GM13977 (cell line): ENCODE measurements around the gene IL34.

Source experiments
- DNase-seq: peaks from one replicate; pipeline ENCODE4 v3.0.0; 2012; ENCODE audit warnings: low spot score
- in situ Hi-C: fragments of 300-500 bp; cut with MboI; formaldehyde crosslinking; loops from one replicate; pipeline ENCODE4 v1.12.0; 2022; ENCODE audit warnings: low sequenced_read_pairs, low pct_unique_long_range_greater_than_20kb, mixed read lengths, inconsistent platforms; ENCODE audit not compliant: unreplicated experiment
- TF ChIP-seq, protein P1 (sequence below): IDR thresholded peaks from 2 replicates; pipeline ENCODE4 v1.5.1; 2012; ENCODE audit warnings: mild to moderate bottlenecking, control low read depth; ENCODE audit not compliant: insufficient read depth; ENCODE audit errors: extremely low read depth, missing control alignments

Gene IL34

DNA sequence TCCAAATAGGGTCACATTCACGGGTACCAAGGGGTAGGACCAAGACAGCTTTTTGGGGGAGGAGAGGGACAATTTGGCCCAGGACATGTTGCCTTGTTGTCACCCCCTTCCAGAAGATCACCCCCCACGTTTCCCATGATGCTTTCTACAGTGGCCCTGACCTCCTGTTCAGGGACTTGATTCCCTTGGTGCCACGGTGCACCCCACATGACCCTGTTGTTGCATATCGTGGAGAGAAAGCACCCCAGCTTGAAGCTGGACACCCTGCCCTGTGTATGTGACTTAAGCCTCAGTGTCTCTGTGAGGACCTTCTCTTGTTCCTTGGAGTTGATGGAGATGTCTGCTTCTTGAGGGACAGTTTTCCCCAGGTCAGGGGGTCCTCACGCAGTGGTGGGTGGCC, 12.6 kb downstream of the IL34 start:
- DNase-seq = no peak
- TF ChIP-seq, protein P1, sequence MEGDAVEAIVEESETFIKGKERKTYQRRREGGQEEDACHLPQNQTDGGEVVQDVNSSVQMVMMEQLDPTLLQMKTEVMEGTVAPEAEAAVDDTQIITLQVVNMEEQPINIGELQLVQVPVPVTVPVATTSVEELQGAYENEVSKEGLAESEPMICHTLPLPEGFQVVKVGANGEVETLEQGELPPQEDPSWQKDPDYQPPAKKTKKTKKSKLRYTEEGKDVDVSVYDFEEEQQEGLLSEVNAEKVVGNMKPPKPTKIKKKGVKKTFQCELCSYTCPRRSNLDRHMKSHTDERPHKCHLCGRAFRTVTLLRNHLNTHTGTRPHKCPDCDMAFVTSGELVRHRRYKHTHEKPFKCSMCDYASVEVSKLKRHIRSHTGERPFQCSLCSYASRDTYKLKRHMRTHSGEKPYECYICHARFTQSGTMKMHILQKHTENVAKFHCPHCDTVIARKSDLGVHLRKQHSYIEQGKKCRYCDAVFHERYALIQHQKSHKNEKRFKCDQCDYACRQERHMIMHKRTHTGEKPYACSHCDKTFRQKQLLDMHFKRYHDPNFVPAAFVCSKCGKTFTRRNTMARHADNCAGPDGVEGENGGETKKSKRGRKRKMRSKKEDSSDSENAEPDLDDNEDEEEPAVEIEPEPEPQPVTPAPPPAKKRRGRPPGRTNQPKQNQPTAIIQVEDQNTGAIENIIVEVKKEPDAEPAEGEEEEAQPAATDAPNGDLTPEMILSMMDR = no peak
- in situ Hi-C loops = no loop called here

DNA sequence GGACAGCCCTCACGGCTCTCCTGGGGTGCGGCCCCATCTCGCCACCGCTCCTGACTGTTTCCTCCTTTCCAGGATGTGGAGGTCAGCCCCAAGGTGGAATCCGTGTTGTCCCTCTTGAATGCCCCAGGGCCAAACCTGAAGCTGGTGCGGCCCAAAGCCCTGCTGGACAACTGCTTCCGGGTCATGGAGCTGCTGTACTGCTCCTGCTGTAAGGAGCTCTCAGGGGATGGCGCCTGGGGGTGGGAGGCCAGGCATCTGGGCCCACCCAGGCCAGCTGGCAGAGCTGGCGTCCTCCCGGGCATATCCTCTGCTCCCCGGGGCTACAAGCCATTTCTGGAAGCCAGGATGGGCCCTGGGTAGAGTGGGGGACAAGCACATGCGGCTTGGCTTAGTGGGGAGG, 13.2 kb downstream of the IL34 start:
- in situ Hi-C loops = no loop called here
- TF ChIP-seq, protein P1 = no peak
- no peak for DNase-seq

DNA sequence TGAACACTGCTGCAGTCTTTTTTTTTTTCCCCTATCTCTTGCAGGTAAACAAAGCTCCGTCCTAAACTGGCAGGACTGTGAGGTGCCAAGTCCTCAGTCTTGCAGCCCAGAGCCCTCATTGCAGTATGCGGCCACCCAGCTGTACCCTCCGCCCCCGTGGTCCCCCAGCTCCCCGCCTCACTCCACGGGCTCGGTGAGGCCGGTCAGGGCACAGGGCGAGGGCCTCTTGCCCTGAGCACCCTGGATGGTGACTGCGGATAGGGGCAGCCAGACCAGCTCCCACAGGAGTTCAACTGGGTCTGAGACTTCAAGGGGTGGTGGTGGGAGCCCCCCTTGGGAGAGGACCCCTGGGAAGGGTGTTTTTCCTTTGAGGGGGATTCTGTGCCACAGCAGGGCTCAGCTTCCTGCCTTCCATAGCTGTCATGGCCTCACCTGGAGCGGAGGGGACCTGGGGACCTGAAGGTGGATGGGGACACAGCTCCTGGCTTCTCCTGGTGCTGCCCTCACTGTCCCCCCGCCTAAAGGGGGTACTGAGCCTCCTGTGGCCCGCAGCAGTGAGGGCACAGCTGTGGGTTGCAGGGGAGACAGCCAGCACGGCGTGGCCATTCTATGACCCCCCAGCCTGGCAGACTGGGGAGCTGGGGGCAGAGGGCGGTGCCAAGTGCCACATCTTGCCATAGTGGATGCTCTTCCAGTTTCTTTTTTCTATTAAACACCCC, 13.8 kb downstream of the IL34 start:
- TF ChIP-seq, protein P1 = no peak
- in situ Hi-C loops = no loop called here

DNA sequence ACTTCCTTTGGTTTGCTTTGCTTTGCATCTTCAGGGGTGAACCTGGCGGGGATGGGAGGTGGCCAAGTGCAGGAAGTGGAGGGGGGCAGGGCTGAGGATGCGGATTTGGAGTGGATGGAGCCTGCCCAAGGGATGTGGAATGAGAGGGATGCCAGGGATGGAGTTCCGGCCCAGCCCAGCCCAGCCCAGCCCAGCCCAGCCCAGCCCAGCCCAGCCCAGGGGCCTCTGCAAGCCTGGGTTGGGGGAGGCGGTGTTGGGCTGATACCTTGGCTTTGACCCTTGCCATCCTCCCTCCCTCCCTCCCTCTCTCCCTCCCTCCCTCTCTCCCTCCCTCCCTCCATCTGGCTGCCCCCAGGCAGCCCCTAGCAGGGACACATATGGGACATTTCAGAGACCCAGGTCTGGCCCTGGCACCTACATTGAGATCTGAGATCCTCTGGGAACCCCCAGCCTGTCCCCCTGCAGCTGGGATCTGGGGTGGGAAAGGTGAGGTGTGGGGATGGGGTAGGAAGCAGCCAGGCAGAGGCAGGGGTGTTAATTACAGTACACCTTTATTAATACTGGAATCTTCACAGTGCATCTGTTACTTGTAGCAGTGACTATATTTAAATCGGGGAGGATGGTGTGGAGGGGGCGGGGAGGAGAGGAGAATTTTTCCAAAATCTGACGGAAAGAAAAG, 14.5 kb downstream of the IL34 start:
- TF ChIP-seq, protein P1 = no peak
- in situ Hi-C loops = no loop called here
- no peak for DNase-seq

More for the DNA sequence above, 13.8 kb downstream of the IL34 start:
- no peak for DNase-seq

DNA sequence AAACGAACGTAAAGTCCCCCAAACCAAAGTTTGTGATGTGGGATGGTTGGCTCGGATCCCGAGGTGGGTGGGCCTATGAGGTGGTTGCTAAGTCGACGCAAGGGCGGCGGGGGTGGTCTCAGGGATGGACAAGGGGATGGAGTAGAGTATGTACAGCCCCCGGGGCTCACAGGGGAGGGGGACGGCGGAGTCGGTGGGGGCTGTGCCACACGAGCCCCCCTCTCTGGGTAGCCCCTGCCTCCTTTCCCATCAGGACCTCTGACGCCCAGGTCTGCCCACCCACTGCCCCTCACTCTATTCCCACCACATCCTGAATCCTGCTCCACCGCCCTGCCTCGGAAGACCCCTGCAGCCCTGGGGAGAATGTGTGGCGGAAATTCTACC, 15.2 kb downstream of the IL34 start:
- DNase-seq = no peak
- TF ChIP-seq, protein P1 = no peak
- in situ Hi-C loops = no loop called here

DNA sequence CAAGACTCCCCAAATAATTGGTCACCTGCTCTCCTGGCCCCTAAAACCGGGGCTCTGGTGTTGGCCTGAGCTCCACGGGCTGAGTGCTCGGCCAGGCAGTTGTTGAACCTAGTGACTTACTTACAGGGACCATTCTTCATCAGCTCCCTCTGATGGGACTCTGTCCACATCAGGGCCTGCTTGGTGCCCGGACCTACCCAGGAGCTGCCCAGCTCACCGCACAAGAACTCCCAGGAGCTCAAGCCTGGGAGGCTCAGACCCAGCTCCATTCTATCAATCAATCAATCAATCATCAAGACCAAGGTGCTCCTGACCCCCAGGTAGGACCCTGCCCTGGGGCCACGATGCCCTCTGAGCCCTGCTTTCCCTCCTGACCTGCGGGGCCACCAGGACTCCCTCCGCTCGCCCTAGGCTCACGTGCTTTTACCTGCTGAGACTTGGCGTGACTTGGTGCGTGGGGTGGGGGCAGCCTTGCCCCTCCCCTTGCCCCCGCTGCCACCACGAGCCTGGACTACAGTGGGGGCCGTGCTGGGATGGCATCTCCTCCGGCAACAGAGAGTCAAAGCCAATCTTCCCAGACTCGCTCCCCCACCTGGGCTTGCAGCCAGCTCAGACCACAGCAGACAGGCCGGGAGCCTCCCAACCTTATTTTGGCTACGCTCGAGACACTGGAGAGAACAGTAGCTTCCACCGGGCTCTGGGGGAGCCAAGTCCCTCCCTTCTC, 15.7 kb downstream of the IL34 start:
- in situ Hi-C loops = no loop called here
- no peak for DNase-seq
- TF ChIP-seq, protein P1 = no peak
